GM23338 (cell line): Measurements from ENCODE around the gene TPSAB1. TPM values are rescaled to one million over a fixed set of nuclear protein-coding genes. Genes with fewer than 3 reads are reported as not detected.

Experiments used
- ATAC-seq: fragments of 200-7000 bp; cut with Tn5 transposase; 3 replicates; pipeline ENCODE4 v1.9.1; 2020
- DNase-seq: peaks from one replicate; pipeline ENCODE4 v3.0.0-alpha.2; 2015; ENCODE audit warnings: low spot score
- H2AFZ ChIP-seq: fragments of 200-600 bp; sonication (generic); 2 replicates; pipeline ENCODE4 v1.8.0; 2016; ENCODE audit warnings: antibody characterized with exemption, mild to moderate bottlenecking, moderate library complexity
- H3F3A ChIP-seq: fragments of 200-600 bp; sonication (generic); replicated peaks from 2 replicates; pipeline ENCODE4 v1.8.0; 2017; ENCODE audit warnings: antibody characterized with exemption, mixed run types, low read depth
- H3K27ac ChIP-seq: fragments of 200-600 bp; sonication (generic); 2 replicates; pipeline ENCODE4 v1.6.1; 2016; ENCODE audit warnings: low read depth
- H3K27me3 ChIP-seq: fragments of 200-600 bp; sonication (generic); 2 replicates; pipeline ENCODE4 v1.8.0; 2016; ENCODE audit warnings: mild to moderate bottlenecking, mixed run types, moderate library complexity; ENCODE audit not compliant: insufficient read depth
- H3K36me3 ChIP-seq: fragments of 200-600 bp; sonication (generic); 2 replicates; pipeline ENCODE4 v1.8.0; 2016; ENCODE audit warnings: mild to moderate bottlenecking; ENCODE audit not compliant: insufficient read depth
- H3K4me1 ChIP-seq: fragments of 200-600 bp; sonication (generic); 2 replicates; pipeline ENCODE4 v1.8.0; 2016; ENCODE audit warnings: mild to moderate bottlenecking, moderate library complexity; ENCODE audit not compliant: insufficient read depth
- H3K4me2 ChIP-seq: fragments of 200-600 bp; sonication (generic); 2 replicates; pipeline ENCODE4 v1.7.1; 2017; ENCODE audit warnings: mixed run types
- H3K4me3 ChIP-seq: fragments of 200-600 bp; sonication (generic); 2 replicates; pipeline ENCODE4 v1.6.1; 2016; ENCODE audit warnings: mixed run types
- H3K79me2 ChIP-seq: fragments of 200-600 bp; sonication (generic); replicated peaks from 2 replicates; pipeline ENCODE4 v1.8.0; 2017; ENCODE audit warnings: mild to moderate bottlenecking; ENCODE audit not compliant: insufficient read depth
- H3K9me2 ChIP-seq: fragments of 200-600 bp; sonication (generic); 2 replicates; pipeline ENCODE4 v1.8.0; 2017; ENCODE audit not compliant: insufficient read depth
- H4K20me1 ChIP-seq: fragments of 200-600 bp; sonication (generic); replicated peaks from 2 replicates; pipeline ENCODE4 v1.8.0; 2017; ENCODE audit warnings: mild to moderate bottlenecking; ENCODE audit not compliant: insufficient read depth
- H3K27ac Mint-ChIP-seq: 2 replicates; pipeline ENCODE4 v1.8.0; 2020; ENCODE audit warnings: inconsistent platforms, mild to moderate bottlenecking, moderate library complexity, mixed read lengths
- H3K27me3 Mint-ChIP-seq: 3 replicates; pipeline ENCODE4 v1.8.0; 2022; ENCODE audit warnings: low read depth, mild to moderate bottlenecking, moderate library complexity, mixed read lengths, inconsistent platforms; ENCODE audit not compliant: insufficient read depth, poor library complexity
- H3K36me3 Mint-ChIP-seq: 3 replicates; pipeline ENCODE4 v1.8.0; 2021; ENCODE audit warnings: low read depth, mild to moderate bottlenecking, inconsistent platforms, moderate library complexity, mixed read lengths
- H3K4me1 Mint-ChIP-seq: 3 replicates; pipeline ENCODE4 v1.8.0; 2020; ENCODE audit warnings: mild to moderate bottlenecking, inconsistent platforms, mixed read lengths
- H3K4me3 Mint-ChIP-seq: 3 replicates; pipeline ENCODE4 v1.8.0; 2021; ENCODE audit warnings: moderate library complexity, mild to moderate bottlenecking, inconsistent platforms, mixed read lengths
- H3K9me3 Mint-ChIP-seq: 3 replicates; pipeline ENCODE4 v1.8.0; 2020; ENCODE audit warnings: moderate library complexity, mild to moderate bottlenecking, inconsistent platforms, mixed read lengths
- CREB1 ChIP-seq: fragments of 250-450 bp; sonication (Bioruptor Pico); IDR thresholded peaks from 2 replicates; pipeline ENCODE4 v1.5.0; 2020; ENCODE audit warnings: low read depth, mild to moderate bottlenecking, moderate library complexity
- CTCF ChIP-seq, 2 experiments: fragments of 200-600 bp in 1 of 2; sonication (generic) in 1 of 2; conservative IDR thresholded peaks; 2 replicates each; pipeline versions ENCODE4 v1.5.1 to v1.6.1; 2016 to 2017; ENCODE audit warnings: antibody characterized with exemption in 2 of 2, low read depth in 2 of 2, mild to moderate bottlenecking in 2 of 2, moderate library complexity in 1 of 2
- ETS1 ChIP-seq: IDR thresholded peaks from 2 replicates; pipeline ENCODE4 v1.6.1; 2016; ENCODE audit warnings: antibody characterized with exemption
- EZH2 ChIP-seq: fragments of 200-600 bp; sonication (generic); IDR thresholded peaks from one replicate; pipeline ENCODE4 v1.8.0; 2017; ENCODE audit warnings: antibody characterized with exemption, mild to moderate bottlenecking, low read depth; ENCODE audit not compliant: unreplicated experiment
- EZH2phosphoT487 ChIP-seq: fragments of 200-600 bp; sonication (generic); IDR thresholded peaks from one replicate; pipeline ENCODE4 v1.8.1; 2018; ENCODE audit warnings: antibody characterized with exemption; ENCODE audit not compliant: unreplicated experiment
- JUNB ChIP-seq: IDR thresholded peaks from one replicate; pipeline ENCODE4 v1.6.1; 2016; ENCODE audit warnings: antibody characterized with exemption; ENCODE audit not compliant: unreplicated experiment
- NANOG ChIP-seq: IDR thresholded peaks from 2 replicates; pipeline ENCODE4 v1.6.1; 2016; ENCODE audit warnings: antibody characterized with exemption, borderline replicate concordance
- POLR2AphosphoS5 ChIP-seq: IDR thresholded peaks from 2 replicates; pipeline ENCODE4 v1.6.1; 2016; ENCODE audit warnings: antibody characterized with exemption, low read depth
- REST ChIP-seq: IDR thresholded peaks from one replicate; pipeline ENCODE4 v1.6.1; 2018; ENCODE audit warnings: antibody characterized with exemption; ENCODE audit not compliant: unreplicated experiment
- STAT1 ChIP-seq: IDR thresholded peaks from one replicate; pipeline ENCODE4 v1.6.1; 2016; ENCODE audit warnings: antibody characterized with exemption; ENCODE audit not compliant: unreplicated experiment
- ZNF114 ChIP-seq: fragments of 250-450 bp; sonication (Bioruptor Pico); IDR thresholded peaks from 2 replicates; pipeline ENCODE4 v1.5.0; 2020; ENCODE audit warnings: mild to moderate bottlenecking, moderate library complexity
- ZNF331 ChIP-seq: fragments of 250-450 bp; sonication (Bioruptor Pico); IDR thresholded peaks from 2 replicates; pipeline ENCODE4 v1.5.0; 2020; ENCODE audit warnings: low read depth, mild to moderate bottlenecking, moderate library complexity
- ZNF462 ChIP-seq: fragments of 250-450 bp; sonication (Bioruptor Pico); IDR thresholded peaks from 2 replicates; pipeline ENCODE4 v1.5.0; 2020; ENCODE audit warnings: mild to moderate bottlenecking, moderate library complexity
- polyA plus RNA-seq: library from polyadenylated mRNA; unstranded; fragments of >200 nt; fragmentation: Nextera tagmentation; extraction: Ambion mirVana; gene quantifications from 2 replicates; pipeline ENCODE4 v1.2.1, GENCODE V29; 2016
- total RNA-seq: library from RNA; depleted of rRNA; stranded (reverse); fragments of >200 nt; shearing (Covaris generic); gene quantifications from 2 replicates; pipeline ENCODE4 v1.2.3, GENCODE V29; 2014

TPSAB1 gene
- total and polyA plus RNA-seq, 2 experiments from 2014 or later: not detected

GRCh38 chr16:1216296-1216619 is 24.2 kb upstream of the TPSAB1 start (continued):
- TF ChIP-seq EZH2: no peak

GRCh38 chr16:1216681-1217400 is 23.7 kb upstream of the TPSAB1 start:
- H3K36me3 Mint-ChIP-seq: no peaks in the 10 kb centered on the region; the same call in 2 of the 3 replicates
- Histone ChIP-seq H4K20me1 (no peaks in the 10 kb centered on the region; the same call in none of the 2 replicates), H3K4me2 (no peak overlapping the region), H3K27me3 (no peaks in the 10 kb centered on the region), H3K27ac (no peak overlapping the region), H3K79me2 (no peaks in the 10 kb centered on the region), H3F3A (no peaks in the 10 kb centered on the region), H3K4me1 (no peaks in the 10 kb centered on the region), H3K36me3 (no peaks in the 10 kb centered on the region), H3K9me2 (no peaks in the 10 kb centered on the region), H3K4me3 (no peak overlapping the region), H2AFZ (no peak overlapping the region)
- H3K9me3 Mint-ChIP-seq: no peaks in the 10 kb centered on the region
- DNase-seq (no peak), ATAC-seq (no peak)
- no peak overlapping the region for H3K4me3 Mint-ChIP-seq
- H3K27me3 Mint-ChIP-seq: peaks cover 7% of the 10 kb centered on the region
- no peak overlapping the region for H3K27ac Mint-ChIP-seq
- no peaks in the 10 kb centered on the region for H3K4me1 Mint-ChIP-seq
- TF ChIP-seq CTCF (conservative IDR thresholded peaks at IDR 0.05; ENCODE audit: low read depth in 2 of 2): no peak
- no peak for TF ChIP-seq POLR2AphosphoS5
- no peak for TF ChIP-seq EZH2phosphoT487
- no peak for TF ChIP-seq NANOG
- TF ChIP-seq REST: no peak
- no peak for TF ChIP-seq CREB1 (CRISPR knock-in tag)
- no peak for TF ChIP-seq JUNB
- TF ChIP-seq STAT1: no peak
- no peak for TF ChIP-seq ZNF114 (CRISPR knock-in tag)
- TF ChIP-seq ZNF331 (CRISPR knock-in tag): no peak
- no peak for TF ChIP-seq ZNF462 (CRISPR knock-in tag)
- TF ChIP-seq ETS1: no peak
- no peak for TF ChIP-seq EZH2
